Thymus (tissue), 11 donors: ENCODE data around the gene LILRB3. TPM values are rescaled to one million over a fixed set of nuclear protein-coding genes. Genes with fewer than 3 reads are reported as not detected.

Source experiments
- DNase-seq, 9 donors: peaks; one replicate each; pipeline ENCODE4 v3.0.0-alpha.2; 2013; ENCODE audit warnings: low spot score in 9 of 9, low read depth in 6 of 9, missing footprints in 1 of 9
- H3K27ac ChIP-seq, 2 donors: one replicate each; pipeline ENCODE4 v1.5.1; 2013; ENCODE audit warnings: control low read depth in 1 of 2, low read depth in 1 of 2, low read length in 1 of 2, mild to moderate bottlenecking in 1 of 2, moderate library complexity in 1 of 2
- H3K27me3 ChIP-seq, 2 donors: one replicate each; pipeline ENCODE4 v1.5.1; 2013; ENCODE audit warnings: low read length in 1 of 2; ENCODE audit not compliant: control insufficient read depth in 2 of 2, insufficient read depth in 1 of 2
- H3K36me3 ChIP-seq, 2 donors: one replicate each; pipeline ENCODE4 v1.5.1; 2013; ENCODE audit warnings: low read length in 1 of 2, mild to moderate bottlenecking in 1 of 2, moderate library complexity in 1 of 2; ENCODE audit not compliant: control insufficient read depth in 2 of 2, insufficient read depth in 2 of 2
- H3K4me1 ChIP-seq, 2 donors: one replicate each; pipeline ENCODE4 v1.5.1; 2013; ENCODE audit warnings: low read length in 2 of 2; ENCODE audit not compliant: control insufficient read depth in 2 of 2, insufficient read depth in 2 of 2
- H3K4me3 ChIP-seq, 2 donors: one replicate each; pipeline ENCODE4 v1.5.1; 2013; ENCODE audit warnings: low read length in 2 of 2, control low read depth in 1 of 2, mild to moderate bottlenecking in 1 of 2
- H3K9me3 ChIP-seq, 2 donors: one replicate each; pipeline ENCODE4 v1.5.1; 2013; ENCODE audit warnings: low read length in 1 of 2, mild to moderate bottlenecking in 1 of 2; ENCODE audit not compliant: control insufficient read depth in 2 of 2, insufficient read depth in 1 of 2
- WGBS: extraction: QIAGEN DNeasy Blood & Tissue Kit; methylation state at CpG from one replicate; pipeline ENCODE4 v1.1.7; 2013; 5-methylcytosine and 5-hydroxymethylcytosine counted together
- polyA plus RNA-seq: library from polyadenylated mRNA; stranded (reverse); fragments of 200-250 nt; gene quantifications from one replicate; pipeline ENCODE4 v1.2.3, GENCODE V29; 2013
- total RNA-seq: library from RNA; stranded (reverse); fragments of 120-200 nt; gene quantifications from one replicate; pipeline ENCODE4 v1.2.4, GENCODE V29; 2013
- donor health status: healthy.

LILRB3 gene
- total and polyA plus RNA-seq, 2 donors, result 1.1 to 15.5 TPM

DNA sequence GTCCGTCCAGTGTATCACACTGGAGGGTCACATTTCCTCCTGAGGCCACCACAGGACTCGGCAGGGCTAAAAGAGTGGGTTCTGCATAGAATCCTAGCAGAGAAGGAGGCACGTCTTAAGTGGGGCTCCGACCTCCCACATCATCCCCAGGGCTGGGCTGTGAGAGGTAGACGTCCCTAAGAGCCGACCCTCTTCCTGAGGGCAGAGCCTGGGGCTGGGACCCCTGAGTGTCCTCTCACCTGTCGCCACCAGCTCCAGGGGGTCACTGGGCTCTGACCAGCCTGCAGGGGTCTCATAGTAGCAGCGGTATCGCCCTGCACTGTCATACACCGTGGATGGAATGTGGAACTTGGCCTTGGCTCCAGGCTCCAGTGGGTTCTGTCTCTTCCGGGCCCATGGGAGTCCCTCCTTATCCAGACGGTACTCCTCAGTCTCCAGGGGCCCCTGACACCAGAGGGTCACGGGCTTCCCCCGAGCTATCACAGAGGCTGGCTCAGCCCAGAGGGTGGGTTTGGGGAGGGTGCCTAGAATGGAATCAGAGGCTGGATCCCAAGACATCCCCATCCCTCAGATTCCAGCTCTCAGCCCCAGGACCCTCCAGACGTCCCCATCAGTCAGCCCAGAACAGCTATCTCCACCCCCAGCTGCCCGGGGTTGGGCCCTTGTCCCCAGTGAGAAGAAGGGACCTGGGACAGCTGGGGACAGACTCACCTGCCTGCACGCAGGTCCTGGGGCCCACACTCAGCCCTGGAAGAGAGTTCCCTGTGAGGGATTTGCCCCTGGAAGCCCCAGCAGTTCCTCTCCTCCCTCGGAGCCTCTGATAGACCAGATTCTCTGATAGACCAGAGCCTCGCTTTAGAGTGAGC is 33.7 kb upstream of the LILRB3 start:
- Histone ChIP-seq H3K4me1 (no peaks in the 10 kb centered on the region), H3K4me3 (no peak overlapping the region)

DNA sequence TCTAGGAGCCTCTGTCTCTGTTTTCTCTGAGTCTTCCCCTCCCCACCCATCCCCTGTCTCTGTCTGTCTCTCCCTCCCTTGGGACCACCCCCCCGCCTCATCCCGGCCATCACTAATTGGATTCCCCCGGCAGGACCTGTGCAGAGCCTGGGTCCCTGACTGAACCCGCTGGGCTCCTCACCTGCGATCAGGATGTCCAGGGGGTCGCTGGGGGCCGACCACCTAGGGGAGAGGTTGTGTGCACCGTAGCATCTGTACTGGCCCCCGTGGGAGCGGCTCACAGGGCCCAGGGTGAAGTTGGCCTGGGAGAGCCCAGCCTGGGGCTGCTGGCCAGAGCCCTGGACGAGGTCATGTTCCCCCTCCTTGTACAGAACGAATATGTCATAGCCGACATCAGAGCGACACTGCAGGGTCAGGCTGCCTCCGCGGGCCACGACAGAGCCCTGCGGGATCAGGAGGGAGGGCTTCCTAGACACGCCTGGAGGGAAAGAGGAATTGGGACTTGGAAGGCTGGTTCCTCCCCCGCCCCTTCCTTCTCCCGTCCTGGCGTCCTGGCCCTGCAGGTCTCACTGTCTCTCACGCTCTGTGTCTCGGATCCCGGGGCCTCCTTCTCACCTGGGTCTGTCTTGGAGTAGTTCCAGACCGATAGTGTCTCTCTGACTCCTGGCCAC is 32.4 kb upstream of the LILRB3 start:
- no peak for DNase-seq
- Histone ChIP-seq H3K36me3 (no peaks in the 10 kb centered on the region), H3K27me3 (peaks cover 0 to 8% of the 10 kb centered on the region in 2 donors), H3K9me3 (no peaks in the 10 kb centered on the region), H3K4me3 (no peak overlapping the region), H3K4me1 (no peaks in the 10 kb centered on the region), H3K27ac (no peak overlapping the region)
- WGBS, result 88% methylated on average over 26 of the region's 26 CpGs

More for the DNA sequence above, 33.7 kb upstream of the LILRB3 start:
- Histone ChIP-seq H3K27me3 (peaks cover 0 to 8% of the 10 kb centered on the region in 2 donors), H3K9me3 (no peaks in the 10 kb centered on the region), H3K27ac (no peak overlapping the region), H3K36me3 (no peaks in the 10 kb centered on the region)
- WGBS, result 90% methylated on average over 19 of the region's 19 CpGs
- DNase-seq, result no peak

DNA sequence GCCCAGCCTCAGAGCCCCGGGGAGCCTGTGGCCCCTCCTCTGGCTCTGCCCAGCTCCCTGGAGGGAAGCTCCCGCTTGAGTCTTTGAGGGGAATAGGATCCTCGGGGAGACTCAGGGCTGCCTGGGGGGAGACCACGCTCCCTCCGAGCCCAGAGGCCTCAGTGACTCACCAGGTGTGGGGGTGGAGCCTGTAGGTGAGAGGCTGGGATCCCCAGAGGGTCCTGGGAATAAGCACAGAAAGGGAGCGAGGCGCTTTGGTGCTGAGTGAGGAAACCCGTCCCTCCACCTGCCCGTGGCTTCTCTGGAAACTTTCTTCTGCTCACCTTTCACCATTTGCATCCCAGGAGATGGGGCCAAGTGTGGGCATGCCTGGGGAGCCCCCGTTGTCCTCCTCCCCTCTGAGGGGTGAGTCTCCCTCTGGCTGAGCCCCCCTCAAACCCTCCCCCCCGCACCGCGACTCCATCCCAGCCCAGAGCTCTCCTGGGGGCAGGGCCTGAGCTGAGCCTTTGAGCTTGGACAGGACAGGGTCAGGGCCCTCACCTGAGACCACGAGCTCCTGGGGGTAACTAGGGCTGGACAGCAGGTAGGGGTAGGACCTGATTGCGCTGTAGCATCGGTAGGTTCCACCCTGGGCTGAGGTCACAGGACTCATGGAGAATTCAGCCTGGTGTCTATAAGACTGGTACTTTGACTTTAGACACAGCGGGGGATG is 31.5 kb upstream of the LILRB3 start:
- no peaks in the 10 kb centered on the region for H3K9me3 ChIP-seq
- H3K27ac ChIP-seq, result no peak overlapping the region
- H3K36me3 ChIP-seq, result no peaks in the 10 kb centered on the region
- H3K4me3 ChIP-seq, result no peak overlapping the region
- H3K27me3 ChIP-seq, result peaks cover 0 to 7% of the 10 kb centered on the region in 2 donors
- no peak for DNase-seq
- WGBS, result 85% methylated on average over 17 of the region's 17 CpGs
- no peaks in the 10 kb centered on the region for H3K4me1 ChIP-seq

DNA sequence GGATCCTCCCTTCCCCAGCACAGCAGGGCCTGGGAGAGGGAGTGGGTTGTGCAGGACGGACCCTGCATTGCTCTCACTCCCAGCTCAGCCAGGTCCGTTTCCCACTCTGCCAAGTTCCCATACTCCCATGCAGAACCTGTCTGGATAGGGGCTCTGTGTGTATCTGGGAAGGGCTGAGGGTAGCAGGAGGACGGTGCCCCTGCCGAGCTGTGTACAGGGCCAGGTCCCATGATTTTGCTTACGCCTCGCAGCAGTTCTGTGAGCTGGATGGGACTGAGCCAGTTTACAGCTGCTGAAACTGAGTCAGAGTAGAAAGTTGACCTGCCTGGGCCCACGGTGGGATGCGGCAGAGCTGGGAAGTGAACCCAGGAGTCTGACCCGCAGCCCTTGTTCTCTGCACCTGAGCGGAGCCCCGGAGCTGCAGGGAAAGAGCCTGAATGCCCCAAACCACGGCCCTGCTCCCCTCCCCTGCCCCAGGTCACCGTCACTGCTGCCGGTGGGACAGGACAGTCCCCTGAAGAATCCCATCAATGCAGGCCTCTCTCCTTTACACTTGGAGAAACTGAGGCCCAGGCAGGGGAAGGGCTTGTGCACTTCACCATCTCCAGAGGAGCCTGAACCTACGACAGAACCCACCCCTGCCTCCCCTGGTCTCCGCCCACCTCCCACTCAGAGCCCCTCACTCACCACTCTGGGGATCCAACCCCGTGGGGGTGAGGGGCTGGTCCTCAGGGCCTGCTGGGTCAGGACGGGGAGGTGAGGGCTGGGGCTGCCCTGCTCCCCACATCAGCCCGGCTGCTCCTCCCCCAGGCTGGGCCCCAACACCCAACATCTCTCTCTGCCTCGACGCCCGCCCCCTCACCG is 30.8 kb upstream of the LILRB3 start:
- DNase-seq, result no peak
- WGBS, result 89% methylated on average over 23 of the region's 23 CpGs

DNA sequence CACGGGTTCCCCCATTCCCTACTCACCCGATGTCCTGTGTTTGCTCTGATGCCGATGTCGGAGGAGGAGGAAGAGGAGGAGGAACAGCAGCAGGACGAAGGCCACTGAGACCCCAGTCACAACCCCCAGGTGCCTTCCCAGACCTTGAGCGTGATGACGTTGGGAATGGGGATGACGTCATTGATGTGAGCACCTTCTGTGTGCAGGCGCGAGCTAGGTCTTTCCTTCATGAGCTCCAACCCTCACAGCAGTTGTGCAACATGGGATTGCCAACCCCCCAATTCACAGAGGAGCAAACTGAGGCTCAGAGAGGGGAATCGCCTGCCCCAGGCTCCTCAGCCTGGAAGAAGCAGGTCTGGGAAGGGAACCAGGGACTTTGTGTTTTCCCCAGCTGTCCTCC is 30.0 kb upstream of the LILRB3 start:
- H3K4me1 ChIP-seq, result no peaks in the 10 kb centered on the region
- H3K9me3 ChIP-seq, result no peaks in the 10 kb centered on the region
- H3K4me3 ChIP-seq, result no peak overlapping the region
- peaks cover 0 to 12% of the 10 kb centered on the region in 2 donors for H3K27me3 ChIP-seq
- DNase-seq, result no peak
- no peak overlapping the region for H3K27ac ChIP-seq
- no peaks in the 10 kb centered on the region for H3K36me3 ChIP-seq
- 95% methylated on average over 11 of the region's 11 CpGs for WGBS

More for the DNA sequence above, 30.8 kb upstream of the LILRB3 start:
- Histone ChIP-seq H3K4me3 (no peak overlapping the region), H3K27ac (no peak overlapping the region), H3K9me3 (no peaks in the 10 kb centered on the region), H3K36me3 (no peaks in the 10 kb centered on the region), H3K4me1 (no peaks in the 10 kb centered on the region), H3K27me3 (peaks cover 0 to 7% of the 10 kb centered on the region in 2 donors)

DNA sequence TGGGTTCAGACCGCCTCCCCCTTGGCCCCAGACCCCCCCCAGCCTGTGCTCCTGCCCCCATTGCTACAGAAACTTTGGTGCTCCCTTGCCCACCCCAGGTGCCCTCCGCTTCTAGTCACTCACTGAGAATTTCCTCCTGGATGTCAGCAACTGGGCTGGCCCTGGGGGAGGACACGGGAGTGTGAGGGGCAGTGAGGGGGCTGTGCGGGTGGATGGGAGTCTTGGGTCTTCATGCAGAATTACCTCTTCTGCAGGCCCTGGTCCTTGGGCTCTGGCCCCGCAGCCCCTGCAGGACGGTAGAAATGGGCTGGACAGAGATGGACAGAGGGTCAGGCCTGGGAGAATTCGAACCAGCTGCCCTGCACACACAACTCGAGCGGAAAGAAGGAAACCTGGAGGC is 29.4 kb upstream of the LILRB3 start:
- Histone ChIP-seq H3K4me1 (peaks cover 0 to 4% of the 10 kb centered on the region in 2 donors), H3K4me3 (no peak overlapping the region), H3K27me3 (peaks cover 0 to 17% of the 10 kb centered on the region in 2 donors), H3K27ac (no peak overlapping the region), H3K36me3 (no peaks in the 10 kb centered on the region), H3K9me3 (no peaks in the 10 kb centered on the region)
- WGBS, result 89% methylated on average over 9 of the region's 9 CpGs
- no peak for DNase-seq

DNA sequence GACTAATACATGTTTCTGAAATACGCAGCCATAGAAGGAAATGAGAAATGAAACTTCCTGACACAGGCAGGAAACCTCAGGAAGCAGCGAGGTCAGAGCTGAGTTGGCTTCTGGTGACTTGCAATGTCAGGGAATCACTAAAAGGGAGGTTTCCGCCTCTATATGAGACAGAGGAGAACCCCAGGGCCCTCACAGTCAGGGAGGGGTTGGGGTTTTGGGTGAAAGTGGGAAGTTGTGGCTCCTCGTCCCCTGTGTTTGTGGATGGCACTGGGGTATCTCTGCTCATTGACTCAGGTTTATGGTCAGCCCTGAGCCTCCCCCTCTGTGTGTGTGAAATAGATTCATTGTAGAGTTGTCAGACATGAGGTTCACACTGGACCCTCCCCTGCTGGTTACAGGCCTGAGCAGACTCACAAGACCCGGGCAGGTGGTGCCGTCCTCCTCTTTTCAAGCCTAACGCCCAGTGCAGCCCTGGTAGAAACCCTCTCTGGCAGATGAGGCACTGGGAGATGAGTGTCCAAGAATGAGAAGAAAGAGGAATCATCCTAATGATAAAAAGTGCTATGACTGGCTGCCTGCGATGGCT is 25.3 kb upstream of the LILRB3 start:
- Histone ChIP-seq H3K4me1 (peaks cover 0 to 6% of the 10 kb centered on the region in 2 donors), H3K27me3 (peaks cover 0 to 15% of the 10 kb centered on the region in 2 donors), H3K9me3 (no peaks in the 10 kb centered on the region), H3K27ac (no peak overlapping the region), H3K36me3 (no peaks in the 10 kb centered on the region), H3K4me3 (no peak overlapping the region)
- DNase-seq, result peak in 2 of 9 donors; percentile 4 to 24
- whole genome bisulfite sequencing, result 45% methylated on average over 8 of the region's 8 CpGs
